ENCODE measurements around the gene NDOR1. TPM values are rescaled to one million over a fixed set of nuclear protein-coding genes. Genes with fewer than 3 reads are reported as not detected.
A peak's percentile ranks its signal among the peaks of the same experiment; 100 is the strongest.

NDOR1 gene
- total RNA-seq, 1 donor = 10.2 TPM

GRCh38 chr9:137218212-137218753 lies 12.8 kb downstream of the NDOR1 start:
- no peak for DNase-seq (ENCODE audit: low read depth in 2 of 3, low spot score in 2 of 3)

DNA sequence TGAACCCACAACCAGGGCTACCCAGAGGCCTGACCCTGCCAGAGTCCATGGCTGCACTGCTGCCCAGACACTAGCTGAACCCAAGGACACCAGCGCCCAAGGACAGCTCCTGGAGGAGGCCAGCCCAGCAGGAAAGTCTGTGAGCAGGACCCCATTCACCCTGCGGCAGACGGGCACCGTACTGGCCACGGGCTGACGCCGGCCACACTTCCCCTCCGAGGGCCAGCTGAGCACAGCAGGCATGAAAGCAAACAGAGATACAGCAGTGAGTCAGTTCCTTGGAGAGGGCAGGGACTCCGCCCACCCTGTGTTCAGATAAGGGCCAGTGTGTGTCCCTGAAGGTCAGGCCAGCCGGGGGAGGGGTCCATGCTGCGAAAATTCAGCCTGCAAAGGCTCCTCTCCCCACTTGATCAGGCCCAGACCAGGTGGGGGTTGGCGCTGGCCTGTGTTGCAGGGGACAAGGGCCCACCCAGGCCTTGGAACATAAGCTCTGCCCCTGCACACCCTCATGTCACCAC lies 13.3 kb downstream of the NDOR1 start:
- no peak for DNase-seq (ENCODE audit: low read depth in 2 of 3, low spot score in 2 of 3)

DNA sequence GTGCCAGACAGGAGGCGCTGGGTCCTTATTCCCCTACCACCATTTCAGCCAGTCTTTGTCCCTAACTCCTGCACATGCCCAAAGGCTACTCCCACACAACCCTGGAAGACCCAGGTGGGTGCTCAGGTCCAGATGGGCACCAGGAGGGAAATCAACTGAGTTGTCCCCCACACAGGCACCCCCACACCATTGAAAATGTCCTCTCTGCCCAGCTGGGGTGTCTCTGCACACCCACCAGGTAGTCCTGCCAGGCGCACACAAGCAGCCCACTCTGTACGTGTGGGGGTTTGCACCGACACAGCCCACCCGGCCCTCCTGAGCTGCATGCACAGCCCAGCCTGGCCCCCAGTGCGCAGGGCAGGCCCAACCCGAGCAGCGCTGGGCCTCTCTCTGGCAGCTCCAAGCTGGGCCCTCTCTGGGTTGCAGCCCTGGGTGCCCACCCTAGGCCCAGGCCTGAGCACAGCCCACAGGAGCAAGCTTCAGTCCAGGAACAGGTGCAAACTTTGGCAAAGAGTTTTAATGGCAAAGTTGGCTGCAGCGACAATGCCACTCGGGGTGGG lies 14.3 kb downstream of the NDOR1 start:
- no peak for DNase-seq (ENCODE audit: low read depth in 2 of 3, low spot score in 2 of 3)

DNA sequence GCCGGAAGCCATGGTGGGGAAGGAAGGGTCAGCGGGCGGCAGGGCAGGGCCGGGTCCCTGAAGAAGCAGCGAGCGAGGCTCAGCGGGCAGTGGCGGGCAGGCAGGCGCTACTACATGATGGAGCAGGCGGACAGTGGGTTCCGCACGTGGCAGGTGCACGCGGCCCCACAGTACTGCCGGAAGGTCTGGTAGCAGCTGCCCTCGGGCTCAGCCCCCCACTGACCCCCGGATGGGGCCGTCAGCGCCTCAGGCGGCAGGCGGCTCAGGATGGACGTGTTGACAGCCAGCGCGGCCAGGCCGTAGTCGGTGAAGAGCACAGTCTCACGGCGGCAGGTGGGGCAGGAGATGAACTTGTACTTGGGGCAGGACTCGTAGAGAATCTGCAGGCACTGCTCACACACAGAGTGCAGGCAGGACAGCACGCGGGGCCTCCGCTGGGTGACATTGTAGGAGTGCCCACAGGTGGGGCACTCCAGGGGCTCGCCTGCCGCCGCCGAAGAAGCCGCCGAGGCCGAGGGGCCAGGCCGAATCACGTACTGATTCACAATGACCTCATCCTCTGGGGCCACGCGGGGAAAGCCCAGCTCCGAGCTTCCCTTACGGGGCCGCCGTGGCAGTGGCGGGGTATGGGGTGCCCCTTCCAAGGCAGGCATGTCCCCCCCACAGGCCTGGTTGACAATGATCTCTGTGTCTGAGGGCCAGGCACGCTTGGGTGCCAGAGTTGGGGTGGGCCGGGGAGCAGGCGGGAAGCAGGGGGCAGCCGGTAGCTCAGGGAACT lies 15.0 kb downstream of the NDOR1 start:
- DNase-seq (ENCODE audit: low read depth in 2 of 3, low spot score in 2 of 3) = no peak

DNA sequence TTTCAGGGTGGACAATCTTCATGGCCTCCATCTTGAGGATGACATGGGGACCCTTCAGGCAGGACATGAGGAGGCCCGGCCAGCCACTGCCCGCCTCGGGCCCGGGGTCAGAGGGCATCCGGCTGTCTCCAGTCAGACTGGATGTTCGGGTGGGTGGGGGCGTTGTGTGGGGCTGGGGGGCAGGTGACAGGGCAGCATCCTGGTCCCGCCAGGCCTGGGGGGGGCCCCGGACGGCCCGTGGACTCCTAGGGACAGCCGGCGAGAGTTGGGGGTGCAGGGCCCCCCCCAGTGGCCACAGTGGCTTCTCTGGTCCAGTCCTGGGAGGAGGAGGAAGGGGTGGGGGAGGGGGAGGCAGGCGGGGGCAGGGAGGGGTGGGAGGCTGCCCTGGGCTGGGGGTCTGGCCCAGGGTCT lies 15.6 kb downstream of the NDOR1 start:
- DNase-seq (ENCODE audit: low read depth in 2 of 3, low spot score in 2 of 3) = no peak

GRCh38 chr9:137221506-137222111 lies 16.1 kb downstream of the NDOR1 start:
- no peak for DNase-seq (ENCODE audit: low read depth in 2 of 3, low spot score in 2 of 3)

DNA sequence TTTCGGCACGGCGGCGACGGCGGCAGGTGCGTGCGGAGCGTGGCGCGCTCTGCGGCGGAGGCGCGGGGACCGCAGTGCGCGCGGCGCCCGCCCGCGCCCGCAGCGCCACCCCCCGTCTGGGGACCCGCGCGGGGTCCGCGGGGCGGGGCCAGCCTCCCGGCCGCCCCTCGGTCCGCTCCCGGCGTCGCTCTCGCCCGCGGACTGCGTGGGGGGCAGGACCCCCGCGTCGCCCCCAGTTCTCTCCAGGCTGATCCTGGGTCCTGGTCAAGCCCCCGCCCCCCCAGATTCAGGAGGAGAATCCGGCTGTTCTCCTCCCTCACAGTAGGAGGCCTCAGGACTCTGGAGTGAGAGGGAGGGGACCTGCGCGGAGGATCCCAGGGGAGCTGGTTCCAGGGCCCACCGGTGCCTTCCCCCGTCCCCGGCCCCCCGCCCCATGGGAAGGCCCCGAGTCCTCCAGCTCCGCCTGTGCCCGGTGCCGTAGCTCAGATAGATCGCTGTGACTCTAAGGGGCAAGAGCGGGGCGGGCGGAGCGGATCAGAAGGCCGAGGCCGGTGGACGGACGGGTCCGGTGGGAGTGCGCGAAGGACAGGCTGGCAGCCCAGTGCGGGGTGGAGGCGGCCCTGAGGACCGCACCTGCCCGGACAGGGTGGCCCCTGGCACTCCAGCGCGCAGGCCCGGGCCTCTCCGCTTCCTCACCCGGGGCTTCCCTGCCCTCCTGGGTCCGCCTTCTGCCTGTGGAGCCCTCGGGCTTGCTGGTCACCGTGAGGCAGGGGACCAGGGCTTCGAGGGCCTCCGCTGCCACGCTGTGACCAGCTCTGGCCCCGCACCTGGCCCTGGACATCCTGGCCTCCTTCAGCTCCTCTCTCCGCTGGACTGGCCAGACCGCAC lies 16.9 kb downstream of the NDOR1 start, which contains the start of gene RNF208:
Gene RNF208, minus strand, starts transcription at position 51 of the 888 bp plus-strand sequence. CDS start 1,028 bp downstream, outside the sequence.
- DNase-seq (ENCODE audit: low read depth in 2 of 3, low spot score in 2 of 3) = no peak

- peak; percentile 92 to 99 (median 99) for DNase-seq (ENCODE audit: low read depth in 2 of 3, low spot score in 2 of 3)
Observed at GRCh38 chr9:137223078-137223970, 17.8 kb downstream of the NDOR1 start.

DNA sequence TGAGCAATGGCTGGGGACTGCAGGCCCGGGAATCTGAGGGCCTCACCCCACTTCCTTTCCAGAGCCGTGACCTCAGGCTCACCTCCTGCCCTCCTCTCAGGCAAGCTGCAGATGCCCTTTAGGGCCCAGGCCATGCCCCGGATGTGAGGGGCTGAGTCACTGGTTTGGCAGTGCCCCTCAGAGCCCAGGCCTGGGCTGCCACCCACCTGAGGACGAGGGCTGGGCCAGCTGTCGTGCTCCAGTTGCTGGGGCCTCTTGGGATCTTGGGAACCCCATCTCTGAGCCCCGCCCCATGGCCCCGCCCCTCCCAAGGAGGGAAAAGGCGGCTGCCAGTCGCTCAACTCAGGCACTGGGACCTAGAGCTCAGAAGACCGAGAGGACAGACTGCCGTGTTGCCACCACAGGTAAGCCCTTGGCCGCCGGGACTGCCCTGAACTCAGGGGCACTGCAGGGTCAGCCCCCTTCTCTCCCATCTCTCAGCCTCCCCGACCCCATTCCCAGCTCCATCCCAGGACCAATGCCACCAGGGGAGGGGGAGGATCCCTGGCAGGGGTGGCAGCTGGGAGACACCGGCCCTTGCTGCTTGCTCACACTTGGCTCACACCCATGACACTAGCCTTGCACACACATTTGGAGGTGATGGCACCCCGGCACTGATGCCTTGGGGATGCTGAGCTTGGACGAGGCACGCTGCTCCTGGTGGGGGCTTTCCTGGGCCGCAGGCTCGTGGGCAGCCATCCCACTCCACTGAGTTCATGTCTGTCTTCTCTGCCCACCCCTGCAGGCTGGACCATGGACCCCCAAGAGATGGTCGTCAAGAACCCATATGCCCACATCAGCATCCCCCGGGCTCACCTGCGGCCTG lies 19.6 kb downstream of the NDOR1 start, which contains the start of gene CYSRT1:
Gene CYSRT1, plus strand, starts transcription at position 345 of the 865 bp plus-strand sequence. Its CDS starts 448 bp downstream, at position 793.
- DNase-seq (ENCODE audit: low read depth in 2 of 3, low spot score in 2 of 3) = no peak

- DNase-seq (ENCODE audit: low read depth in 2 of 3, low spot score in 2 of 3) = no peak
Observed at GRCh38 chr9:137225699-137226331, 20.3 kb downstream of the NDOR1 start.

DNA sequence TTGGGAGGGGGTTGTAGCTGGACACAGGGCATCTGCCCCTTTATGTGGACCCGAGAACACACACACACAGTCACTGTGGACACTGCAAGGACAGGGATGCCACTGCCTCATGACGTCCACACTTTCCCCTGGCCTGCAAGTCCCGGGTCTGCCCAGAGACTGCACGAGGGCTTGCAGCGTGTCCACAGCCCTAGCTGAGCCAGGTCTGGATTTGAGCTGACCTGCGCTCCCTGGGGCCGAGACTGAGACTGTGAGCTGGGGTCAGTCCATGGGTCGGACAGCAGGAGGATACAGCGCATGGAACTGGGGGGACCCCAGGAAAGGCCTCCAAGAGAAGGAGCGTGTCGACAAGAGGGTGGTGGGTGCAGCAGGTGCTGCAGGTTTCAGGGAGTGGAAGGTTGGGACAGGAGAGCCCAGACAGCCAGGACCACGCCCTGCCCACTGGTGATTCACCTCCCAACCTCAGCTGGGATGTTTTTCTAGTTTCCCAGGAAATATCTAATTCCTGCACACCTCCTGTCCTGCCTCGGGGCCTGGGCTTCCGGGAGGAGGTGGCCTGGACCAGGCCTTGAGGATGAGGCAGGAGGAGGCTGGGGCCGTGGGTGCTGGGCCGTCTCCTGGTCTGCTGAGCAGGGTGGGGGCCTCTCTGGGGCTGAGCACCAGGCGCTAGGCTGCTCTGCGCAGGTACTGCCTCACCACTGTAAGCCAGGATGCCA lies 21.0 kb downstream of the NDOR1 start:
- no peak for DNase-seq (ENCODE audit: low read depth in 2 of 3, low spot score in 2 of 3)

- peak; percentile 69 to 89 (median 75) for DNase-seq (ENCODE audit: low read depth in 2 of 3, low spot score in 2 of 3)
Observed at GRCh38 chr9:137227054-137227852, 21.8 kb downstream of the NDOR1 start, which contains the start of gene RNF224. Gene RNF224, plus strand, starts transcription at chr9:137227502. Its CDS starts 834 bp downstream, at chr9:137228336.

GRCh38 chr9:137227853-137228505 lies 22.5 kb downstream of the NDOR1 start:
- DNase-seq (ENCODE audit: low read depth in 2 of 3, low spot score in 2 of 3) = no peak

DNA sequence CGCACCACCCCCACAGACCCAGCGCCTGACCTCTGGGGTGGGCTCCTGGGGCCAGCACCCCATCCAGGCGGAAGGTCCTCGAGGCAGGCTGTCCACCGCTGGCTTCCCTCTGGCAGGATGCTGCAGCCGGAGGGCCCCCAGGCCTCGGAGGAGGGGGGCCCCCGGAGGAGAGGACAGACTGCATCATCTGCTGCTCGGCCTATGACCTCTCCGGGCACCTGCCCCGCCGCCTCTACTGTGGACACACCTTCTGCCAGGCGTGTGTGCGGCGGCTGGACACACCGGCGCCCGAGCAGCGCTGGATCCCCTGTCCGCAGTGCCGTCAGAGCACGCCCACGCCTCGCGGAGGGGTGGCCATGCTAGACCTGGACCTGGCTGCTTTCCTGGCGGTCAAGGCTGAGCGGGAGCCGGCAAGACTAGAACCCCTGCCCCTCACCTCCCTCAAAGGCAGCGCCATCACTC lies 23.0 kb downstream of the NDOR1 start:
- DNase-seq (ENCODE audit: low read depth in 2 of 3, low spot score in 2 of 3) = no peak

Data from hematopoietic multipotent progenitor cell (in vitro differentiated cells).